GM15510 (cell line): ENCODE data around the gene ERICH3.

Experiments
- POLR2A ChIP-seq: IDR thresholded peaks from 3 replicates; pipeline ENCODE4 v1.6.1; 2011; ENCODE audit warnings: borderline replicate concordance; ENCODE audit not compliant: insufficient read length; ENCODE audit errors: extremely low read depth

Gene ERICH3, protein sequence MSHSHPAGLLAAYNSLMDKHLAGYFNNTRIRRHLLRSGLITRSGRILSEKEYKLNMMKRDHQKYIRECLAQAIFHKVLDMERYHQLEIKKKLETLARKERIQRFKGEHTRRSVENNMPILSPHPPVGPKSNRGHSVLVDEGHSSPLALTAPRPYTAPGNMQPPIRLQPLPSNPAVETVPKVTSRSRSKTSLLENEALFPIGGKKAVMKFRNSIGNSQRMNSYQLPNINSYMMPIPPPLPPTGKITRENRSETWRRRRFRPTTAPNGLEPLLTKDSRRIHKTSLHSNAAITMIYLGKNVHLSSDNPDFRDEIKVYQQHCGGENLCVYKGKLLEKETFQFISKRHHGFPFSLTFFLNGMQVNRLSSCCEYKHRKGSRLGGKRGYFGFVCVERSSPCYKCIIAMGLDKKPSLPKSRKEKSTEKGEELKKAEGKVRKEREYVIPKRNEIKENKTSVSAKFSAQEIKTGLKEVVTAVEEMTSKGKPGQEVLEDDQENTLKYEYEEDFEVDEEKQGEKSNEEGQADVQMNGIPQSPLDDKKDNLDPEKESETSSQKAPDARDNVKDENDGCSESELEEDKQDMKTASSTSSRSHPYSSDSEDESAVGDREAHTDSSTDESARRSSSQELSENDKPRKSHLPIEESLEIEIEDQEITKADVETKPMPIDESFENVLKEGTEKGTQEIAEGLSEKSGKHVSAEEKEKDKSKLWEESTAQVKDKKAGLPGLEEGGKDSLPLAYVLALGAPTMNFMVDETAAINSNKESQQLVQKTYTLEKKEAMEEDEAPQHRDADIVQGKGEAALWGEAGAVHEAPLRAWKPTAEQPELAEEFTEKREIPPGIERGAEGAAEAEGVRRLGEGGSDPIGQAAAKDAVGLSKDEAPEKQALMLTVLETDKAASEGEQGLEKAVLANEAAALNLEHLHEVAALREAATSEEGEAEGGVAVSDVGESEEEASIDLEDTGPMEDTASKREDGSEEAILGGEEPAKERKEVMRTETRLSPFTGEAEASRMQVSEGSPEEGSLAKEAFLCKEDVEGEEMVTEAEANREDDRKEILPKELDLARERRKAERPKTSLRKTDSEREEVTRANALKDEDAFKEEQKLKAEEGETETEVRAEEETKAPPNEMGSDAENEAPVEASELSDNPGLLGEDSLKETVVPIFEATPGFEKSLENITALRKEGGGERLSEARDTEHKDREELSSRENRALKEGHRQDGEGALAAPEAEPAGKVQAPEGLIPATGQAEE (N-terminal part only)

DNA sequence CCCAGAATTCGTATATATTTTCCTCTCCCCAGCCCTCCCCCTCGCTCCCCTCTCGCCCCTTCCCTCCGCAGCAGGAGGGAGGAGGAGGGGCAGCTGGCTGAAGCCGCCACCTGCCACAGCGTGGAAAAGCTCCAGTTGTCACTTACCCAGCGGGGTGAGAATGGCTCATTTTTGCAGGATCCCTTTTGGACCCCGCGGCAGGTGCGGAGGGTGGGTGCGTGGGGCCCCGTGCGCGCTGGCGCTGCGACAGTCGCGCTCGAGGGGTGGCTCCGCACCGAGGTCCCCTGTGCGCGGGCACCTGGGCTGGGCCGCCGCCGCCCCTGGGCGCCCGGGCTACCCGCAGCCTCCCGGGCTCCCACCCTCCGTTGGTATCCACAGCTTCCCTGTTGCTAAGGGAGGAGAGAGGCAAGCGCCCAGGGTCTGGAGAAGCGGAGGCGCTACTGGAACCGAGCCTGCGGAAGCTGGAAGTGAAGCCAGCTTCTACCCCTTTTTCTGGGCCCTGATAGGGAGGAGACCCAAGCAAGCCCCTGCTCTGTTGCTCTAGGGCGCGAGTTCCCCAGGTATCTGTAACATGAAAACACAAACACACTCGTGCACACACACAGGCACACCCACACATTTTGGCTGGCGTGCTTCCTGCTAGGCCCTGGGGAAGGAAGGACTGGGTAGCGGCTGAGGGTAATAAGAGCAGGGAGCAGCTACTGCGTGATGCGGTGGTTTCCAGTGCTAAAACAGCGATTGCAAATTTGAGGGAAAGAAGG lies at the start of gene ERICH3:
Gene ERICH3 (minus strand): TSS at position 442 of the 761 bp plus-strand sequence. CDS start 273 bp downstream, at position 169.
- TF ChIP-seq POLR2A, result no peak

DNA sequence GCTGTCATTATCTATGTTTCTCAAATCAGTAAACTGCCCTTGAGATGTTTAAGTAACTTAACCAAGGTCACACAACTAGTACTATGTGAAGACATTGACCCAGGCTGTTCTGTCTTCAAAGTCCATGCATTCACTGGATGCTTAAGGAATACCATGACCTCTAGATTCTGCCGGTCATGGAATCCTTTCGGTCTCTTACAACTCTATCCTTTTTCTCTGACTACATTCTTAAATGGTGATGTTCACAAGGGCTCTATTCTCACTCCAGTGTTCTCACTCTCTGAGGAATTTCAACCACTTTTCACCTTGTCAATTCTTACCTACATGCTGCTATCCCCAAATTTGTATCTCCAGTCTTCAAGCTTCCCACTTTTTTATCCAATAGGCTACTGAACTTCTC lies 44.0 kb upstream of the ERICH3 start:
- no peak for TF ChIP-seq POLR2A

DNA sequence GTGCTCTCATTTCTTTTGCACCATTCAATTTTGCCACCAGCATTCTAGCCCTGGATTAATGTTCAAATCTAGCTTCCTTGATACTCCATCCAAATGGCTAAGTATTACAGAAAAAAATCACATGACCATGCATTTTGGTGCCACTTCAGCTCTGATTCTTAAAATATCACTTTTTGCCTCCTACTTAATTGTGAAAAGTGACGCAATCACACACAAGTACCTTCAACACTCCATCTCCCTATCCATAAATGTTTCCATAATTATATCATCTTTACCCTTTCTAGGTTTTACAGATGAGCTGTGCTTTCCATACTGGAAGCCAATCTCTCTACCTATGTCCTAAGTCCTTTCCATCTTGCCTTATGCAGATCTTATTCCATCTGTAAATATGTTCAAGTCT lies 43.2 kb upstream of the ERICH3 start:
- no peak for TF ChIP-seq POLR2A

DNA sequence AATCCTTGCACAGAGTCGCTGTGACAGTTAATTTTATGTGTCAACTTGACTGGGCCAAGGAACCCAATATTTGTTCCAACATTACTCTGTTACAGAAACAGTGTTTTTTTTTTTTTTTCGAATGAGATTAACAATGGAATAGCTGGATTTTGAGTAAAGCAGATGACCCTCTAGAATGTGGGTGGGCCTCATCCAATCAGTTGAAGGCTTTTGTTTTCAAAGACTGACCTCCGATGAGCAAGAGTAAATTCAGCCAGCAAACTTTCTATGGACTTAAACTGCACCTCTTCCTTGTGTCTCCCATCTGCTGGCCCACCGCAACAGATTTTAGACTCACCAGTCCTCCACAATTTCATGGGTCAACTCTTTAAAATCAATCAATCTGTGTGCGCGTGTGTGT lies 42.2 kb upstream of the ERICH3 start:
- no peak for TF ChIP-seq POLR2A

DNA sequence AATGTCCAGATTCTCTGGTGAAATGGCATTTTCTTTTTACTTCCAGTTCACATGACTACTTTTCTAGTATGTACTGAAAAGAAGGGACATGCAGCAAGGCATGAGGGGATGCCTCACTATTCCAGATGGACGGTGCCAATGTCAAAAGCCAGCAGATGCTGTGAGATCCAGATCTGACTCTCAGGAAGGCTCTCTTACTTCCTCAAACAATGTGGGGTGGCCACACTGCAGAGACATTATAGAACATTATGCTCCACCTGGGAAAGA lies 41.6 kb upstream of the ERICH3 start:
- no peak for TF ChIP-seq POLR2A

DNA sequence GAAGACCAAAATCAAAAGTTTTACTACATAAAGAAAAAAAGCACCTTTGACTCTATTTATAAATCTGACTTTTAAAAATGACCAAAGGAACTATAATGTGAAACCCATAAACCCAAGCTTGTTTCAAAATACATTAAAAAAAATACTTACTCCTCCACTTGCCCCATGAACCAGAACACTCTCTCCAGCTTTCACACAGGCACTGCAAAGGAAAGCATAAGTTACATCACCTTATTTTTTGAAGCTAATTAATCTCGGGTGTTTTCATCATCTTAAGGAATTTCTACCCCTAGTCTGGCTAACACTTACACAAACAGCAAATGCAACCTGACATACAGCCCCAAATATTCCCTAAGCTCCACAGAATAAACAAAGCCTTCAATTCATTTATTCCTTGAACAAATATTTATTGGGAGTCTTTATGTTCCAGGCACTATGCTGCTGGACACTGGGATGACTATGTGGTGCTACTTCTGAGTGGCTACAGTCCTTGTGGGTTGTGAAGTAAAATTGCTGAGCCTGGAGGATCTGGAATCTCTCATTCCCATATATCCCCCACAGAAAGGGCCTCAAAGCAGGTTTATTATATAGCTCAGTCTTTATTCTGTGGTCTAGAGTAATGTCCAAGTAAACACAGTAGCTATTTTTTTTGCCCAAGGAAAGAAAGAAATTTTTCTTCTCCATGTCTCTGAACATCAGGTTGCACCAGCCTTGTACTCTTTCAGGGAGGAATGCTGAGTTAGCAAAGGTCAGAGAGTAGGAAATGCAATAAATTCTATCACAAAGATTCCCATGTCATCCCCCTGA lies 41.0 kb upstream of the ERICH3 start:
- no peak for TF ChIP-seq POLR2A

DNA sequence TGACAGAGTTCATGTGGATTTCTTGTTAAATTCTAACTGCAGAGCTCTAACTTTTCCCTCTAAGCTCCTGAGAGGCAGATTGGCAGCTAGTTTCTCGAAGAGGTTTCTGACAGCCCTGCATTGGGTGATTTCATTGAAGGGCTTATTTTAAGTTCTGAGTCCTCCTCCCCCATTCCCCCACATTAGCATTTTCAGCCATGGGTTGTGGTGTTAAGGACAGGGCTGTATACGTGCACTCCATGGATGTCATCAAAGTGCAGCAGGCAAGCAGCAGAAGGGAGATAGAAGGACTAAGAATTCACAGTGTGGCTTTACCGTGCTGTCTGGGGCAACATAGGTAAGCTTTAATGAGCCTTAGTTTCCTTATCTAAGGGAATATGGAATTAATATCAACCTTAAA lies 40.3 kb upstream of the ERICH3 start:
- TF ChIP-seq POLR2A, result no peak

DNA sequence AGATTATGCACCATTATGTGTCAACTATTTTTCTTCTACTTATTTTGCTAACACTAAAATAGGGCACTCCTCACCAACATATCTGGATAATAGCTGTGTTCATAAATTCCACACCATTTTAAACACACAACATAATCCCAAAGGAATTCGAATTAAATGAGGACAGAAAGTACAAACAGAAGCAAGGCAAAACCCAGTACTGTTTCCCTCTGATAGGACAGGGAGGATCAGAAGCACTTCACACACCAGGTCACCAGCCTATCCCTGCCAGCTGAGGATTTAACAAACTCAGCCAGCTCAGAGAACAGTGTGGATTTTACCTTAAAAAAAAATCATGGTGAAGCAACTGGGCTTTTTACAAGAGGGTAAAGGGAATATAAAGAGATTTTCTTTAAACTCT lies 39.3 kb upstream of the ERICH3 start:
- no peak for TF ChIP-seq POLR2A

DNA sequence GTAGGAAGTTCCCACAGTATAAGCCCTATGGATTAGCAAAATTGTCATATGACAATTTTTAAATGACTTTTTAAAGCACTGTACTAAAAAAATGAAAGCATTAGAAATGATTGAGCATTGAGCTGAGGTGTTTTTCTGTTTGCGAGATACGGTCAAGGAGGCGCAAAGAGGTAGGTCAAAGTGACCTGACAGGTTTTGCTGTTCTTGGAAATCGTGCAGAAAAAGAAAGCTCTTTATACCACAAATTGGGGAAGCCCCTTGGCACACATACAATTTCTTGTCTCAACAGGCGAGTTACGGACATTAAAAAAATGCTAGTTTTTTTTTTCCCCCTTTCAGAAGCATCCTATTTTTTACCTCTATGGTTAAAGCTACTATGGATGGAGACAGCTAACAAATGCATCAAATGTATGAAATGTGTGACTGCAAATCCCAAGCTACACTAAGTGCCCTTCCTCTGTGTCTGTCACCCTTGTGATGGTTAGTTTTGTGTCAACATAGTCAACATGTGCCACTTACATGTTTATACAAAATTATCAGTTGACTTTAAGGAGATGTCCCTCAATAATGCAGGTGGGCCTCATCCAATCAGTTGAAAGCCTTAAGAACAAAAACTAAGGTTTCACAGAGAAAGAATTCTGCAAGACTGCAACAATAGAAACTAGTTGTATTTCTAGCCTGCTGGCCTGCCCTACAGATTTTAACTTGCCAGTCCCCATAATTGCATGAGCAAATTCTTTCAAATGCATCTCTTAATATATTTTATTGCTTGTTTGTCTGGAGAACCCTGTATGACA lies 30.0 kb upstream of the ERICH3 start:
- no peak for TF ChIP-seq POLR2A

DNA sequence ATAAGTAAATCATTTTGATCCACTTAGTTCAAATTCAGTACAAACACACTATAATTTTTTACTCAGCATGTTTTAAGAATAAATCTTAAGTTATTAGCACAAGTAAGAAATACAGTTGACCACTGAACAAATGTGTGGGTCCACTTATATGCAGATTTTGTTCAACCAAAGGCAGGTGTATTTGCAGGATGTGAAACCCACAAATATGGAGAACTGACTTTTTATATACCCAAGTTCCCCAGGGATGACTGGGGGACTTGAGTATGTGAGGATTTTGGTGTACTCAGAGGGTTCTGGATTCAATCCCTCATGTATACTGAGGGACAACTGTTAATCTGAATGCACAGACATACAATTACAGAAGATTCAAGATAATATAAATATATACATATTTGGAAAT lies 25.7 kb upstream of the ERICH3 start:
- TF ChIP-seq POLR2A, result no peak

DNA sequence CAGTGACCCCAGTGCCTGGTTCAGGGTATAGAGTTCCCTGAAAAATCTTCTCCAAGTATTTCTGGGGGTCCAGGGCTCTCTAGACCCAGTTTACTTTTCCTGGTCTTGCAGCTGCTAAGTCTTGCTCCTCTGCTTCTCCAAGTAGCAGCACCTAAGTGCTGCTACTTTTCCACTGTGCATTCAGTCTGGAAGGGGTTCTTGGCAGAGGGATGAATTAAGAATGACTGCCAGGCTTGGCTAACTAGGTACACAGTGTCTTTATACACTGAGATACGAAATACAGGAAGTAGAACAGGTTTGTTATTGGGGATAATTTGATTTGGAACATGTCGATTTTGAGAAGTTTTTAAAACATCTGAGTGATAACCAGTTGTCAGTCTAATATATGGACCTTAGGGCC lies 24.2 kb upstream of the ERICH3 start:
- TF ChIP-seq POLR2A, result no peak

DNA sequence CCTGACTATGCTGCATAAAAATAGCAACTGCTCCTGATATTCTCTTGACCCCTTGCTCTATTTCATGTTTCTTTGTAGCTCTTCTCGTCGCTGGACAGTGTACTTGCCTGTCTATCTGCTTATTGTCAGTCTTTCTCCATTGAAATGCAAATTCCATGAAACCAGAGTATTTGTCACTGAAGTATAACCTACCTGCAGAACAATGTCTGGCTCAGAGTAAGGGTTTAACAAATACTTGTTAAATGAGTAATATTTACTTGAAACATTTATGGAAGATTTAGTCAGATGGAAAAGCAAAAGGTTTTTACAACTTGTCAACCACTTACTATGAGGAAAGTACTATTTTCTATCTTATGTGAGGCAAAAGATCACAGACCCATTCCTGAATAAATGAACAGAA lies 19.9 kb upstream of the ERICH3 start:
- TF ChIP-seq POLR2A, result no peak

DNA sequence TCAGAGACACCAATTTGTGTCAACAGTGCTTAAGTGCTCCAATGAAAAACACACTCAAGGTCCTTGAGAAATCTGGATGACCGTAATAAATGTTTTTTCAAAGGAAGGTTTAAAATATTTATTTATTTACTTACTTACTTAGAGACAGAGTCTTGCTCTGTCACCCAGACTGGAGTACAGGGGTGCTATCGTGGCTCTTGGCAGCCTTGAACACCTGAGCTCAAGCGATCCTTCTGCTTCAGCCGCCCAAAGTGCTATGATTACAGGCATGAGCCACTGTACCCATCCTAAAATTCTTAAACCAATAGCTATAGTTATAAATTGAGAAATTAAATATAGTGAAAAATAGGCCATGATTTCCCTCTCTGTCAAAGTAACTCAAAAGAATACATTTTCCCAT lies 17.3 kb upstream of the ERICH3 start:
- TF ChIP-seq POLR2A, result no peak
